ENCODE results near the gene LMOD2.

- TF ChIP-seq CTCF (IDR thresholded peaks at IDR 0.05; ENCODE audit: insufficient read depth, low read depth, low read length) (no peak), EZH2 (IDR thresholded peaks at IDR 0.05; ENCODE audit: insufficient read depth, low read length) (no peak)
Observed at GRCh38 chr7:123673137-123673732, 17.6 kb downstream of the LMOD2 start.
